Gastrocnemius medialis (tissue), 4 donors: ENCODE data around the gene NECTIN1.

Experiments
- POLR2A ChIP-seq, 2 donors: fragments of 450-650 bp; IDR thresholded peaks; one replicate each; pipeline ENCODE4 v1.6.1; 2017; ENCODE audit warnings: antibody characterized with exemption in 2 of 2, mild to moderate bottlenecking in 2 of 2, moderate library complexity in 2 of 2
- TF ChIP-seq, protein P1 (sequence below), 5 experiments: fragments of 450-650 bp in 3 of 5; fragments of 200-600 bp in 2 of 5; sonication (generic) in 2 of 5; IDR thresholded peaks in 4 of 5; conservative IDR thresholded peaks in 1 of 5; 1 replicate in 4 of 5; 2 replicates in 1 of 5; pipeline ENCODE4 v1.5.1; 2016 to 2019; ENCODE audit warnings: antibody characterized with exemption in 5 of 5, mild to moderate bottlenecking in 3 of 5, moderate library complexity in 3 of 5

DNA sequence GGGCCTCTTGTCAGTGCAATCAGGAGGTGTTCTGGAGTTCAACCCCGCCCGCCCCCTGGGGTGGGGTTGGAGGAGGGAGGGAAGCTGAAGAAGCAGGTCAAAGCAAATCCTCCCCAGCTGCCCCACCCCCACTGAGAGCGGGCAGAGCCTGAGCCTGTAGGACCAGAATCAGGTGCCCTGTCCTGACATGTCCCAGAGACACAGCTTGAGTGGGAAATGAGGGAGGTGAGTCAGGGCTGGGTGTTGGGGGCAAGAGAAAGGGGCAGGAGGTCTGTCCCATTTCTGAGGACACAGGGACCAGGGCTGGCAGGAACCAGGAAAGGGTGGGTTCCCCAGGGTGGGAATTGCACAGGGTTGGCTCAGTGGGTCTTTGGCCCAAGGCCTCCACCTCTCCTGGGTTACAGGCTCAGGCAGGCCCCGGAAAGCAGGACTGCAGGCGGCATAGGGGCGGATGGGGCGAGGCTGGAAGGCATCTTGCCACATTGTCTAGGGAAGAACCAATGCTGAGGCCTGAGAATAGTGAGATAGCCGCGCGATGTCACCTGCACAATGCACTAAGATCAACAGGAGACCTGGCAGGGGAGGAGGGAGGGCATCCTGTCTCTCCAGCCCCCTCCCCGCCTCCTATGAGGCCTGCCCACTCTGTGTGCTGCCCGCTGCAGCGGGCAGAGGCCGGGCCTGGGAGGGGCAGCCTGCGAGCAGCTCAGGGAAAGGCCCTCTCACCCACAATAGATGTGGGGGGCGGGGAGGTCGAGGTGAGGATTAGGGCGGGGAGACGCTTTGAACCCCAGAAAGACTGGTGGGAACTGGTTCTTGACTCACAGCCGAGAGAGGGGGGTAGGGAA lies 32.4 kb downstream of the NECTIN1 start:
- TF ChIP-seq, protein P1, sequence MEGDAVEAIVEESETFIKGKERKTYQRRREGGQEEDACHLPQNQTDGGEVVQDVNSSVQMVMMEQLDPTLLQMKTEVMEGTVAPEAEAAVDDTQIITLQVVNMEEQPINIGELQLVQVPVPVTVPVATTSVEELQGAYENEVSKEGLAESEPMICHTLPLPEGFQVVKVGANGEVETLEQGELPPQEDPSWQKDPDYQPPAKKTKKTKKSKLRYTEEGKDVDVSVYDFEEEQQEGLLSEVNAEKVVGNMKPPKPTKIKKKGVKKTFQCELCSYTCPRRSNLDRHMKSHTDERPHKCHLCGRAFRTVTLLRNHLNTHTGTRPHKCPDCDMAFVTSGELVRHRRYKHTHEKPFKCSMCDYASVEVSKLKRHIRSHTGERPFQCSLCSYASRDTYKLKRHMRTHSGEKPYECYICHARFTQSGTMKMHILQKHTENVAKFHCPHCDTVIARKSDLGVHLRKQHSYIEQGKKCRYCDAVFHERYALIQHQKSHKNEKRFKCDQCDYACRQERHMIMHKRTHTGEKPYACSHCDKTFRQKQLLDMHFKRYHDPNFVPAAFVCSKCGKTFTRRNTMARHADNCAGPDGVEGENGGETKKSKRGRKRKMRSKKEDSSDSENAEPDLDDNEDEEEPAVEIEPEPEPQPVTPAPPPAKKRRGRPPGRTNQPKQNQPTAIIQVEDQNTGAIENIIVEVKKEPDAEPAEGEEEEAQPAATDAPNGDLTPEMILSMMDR (IDR thresholded peaks at IDR 0.05 in 4 of 5, conservative IDR thresholded peaks at IDR 0.05 in 1 of 5), result no peak
- no peak for TF ChIP-seq POLR2A (IDR thresholded peaks at IDR 0.05)
